ENCODE results near the gene ANKRD44. TPM values are rescaled to one million over a fixed set of nuclear protein-coding genes. Genes with fewer than 3 reads are reported as not detected.

ANKRD44 gene
- total RNA-seq, 1 experiment from 2014 or later, result 0.68 TPM

- ChIA-PET CTCF (no interaction called here), POLR2A (no interaction called here)
- no peaks in the 10 kb centered on the region for H3K4me1 Mint-ChIP-seq
- H3K4me3 Mint-ChIP-seq, result no peak overlapping the region
- H3K9me3 Mint-ChIP-seq, result peaks cover 8% of the 10 kb centered on the region
- ATAC-seq (no peak), DNase-seq (ENCODE audit: low spot score) (no peak)
- TF ChIP-seq ZNF512 (CRISPR knock-in tag; IDR thresholded peaks at IDR 0.05; ENCODE audit: borderline replicate concordance) (no peak), ZMAT4 (CRISPR knock-in tag; IDR thresholded peaks at IDR 0.05) (no peak), E2F1 (CRISPR knock-in tag; IDR thresholded peaks at IDR 0.05) (no peak), PRDM15 (CRISPR knock-in tag; IDR thresholded peaks at IDR 0.05) (no peak), TEAD4 (CRISPR knock-in tag; IDR thresholded peaks at IDR 0.05) (no peak), NFATC4 (CRISPR knock-in tag; IDR thresholded peaks at IDR 0.05) (no peak), NFE2L1 (CRISPR knock-in tag; IDR thresholded peaks at IDR 0.05) (no peak), ZNF671 (CRISPR knock-in tag; IDR thresholded peaks at IDR 0.05) (no peak), TP53 (CRISPR knock-in tag; IDR thresholded peaks at IDR 0.05) (no peak)
- no peak overlapping the region for H3K27ac Mint-ChIP-seq
- no peaks in the 10 kb centered on the region for H3K36me3 Mint-ChIP-seq
- H3K27me3 Mint-ChIP-seq (ENCODE audit: low read depth), result no peaks in the 10 kb centered on the region
Measured at GRCh38 chr2:197130318-197130717, 180.3 kb downstream of the ANKRD44 start.

GRCh38 chr2:197128897-197129296, 181.7 kb downstream of the ANKRD44 start:
- H3K4me1 Mint-ChIP-seq, result 0 out of 2 replicates have a peak, but pooled peaks cover 2% of the 10 kb centered on the region
- no peak for ATAC-seq
- H3K36me3 Mint-ChIP-seq, result no peaks in the 10 kb centered on the region
- no peak for DNase-seq (ENCODE audit: low spot score)
- no peaks in the 10 kb centered on the region for H3K27me3 Mint-ChIP-seq (ENCODE audit: low read depth)
- H3K9me3 Mint-ChIP-seq, result peaks cover 8% of the 10 kb centered on the region
- TF ChIP-seq HMGA2 (CRISPR knock-in tag; IDR thresholded peaks at IDR 0.05), result peak; percentile 55; the same call in 1 of the 2 replicates
- TF ChIP-seq OVOL2 (CRISPR knock-in tag; IDR thresholded peaks at IDR 0.05; ENCODE audit: borderline replicate concordance), result no peak
- TF ChIP-seq ZNF138 (CRISPR knock-in tag; conservative IDR thresholded peaks at IDR 0.05), result no peak
- CTCF ChIA-PET, result no interaction called here
- POLR2A ChIA-PET, result no interaction called here
- H3K4me3 Mint-ChIP-seq, result no peak overlapping the region
- H3K27ac Mint-ChIP-seq, result no peak overlapping the region

GRCh38 chr2:197128126-197128525, 182.5 kb downstream of the ANKRD44 start:
- H3K27ac Mint-ChIP-seq, result no peak overlapping the region
- DNase-seq (ENCODE audit: low spot score), result no peak
- H3K4me3 Mint-ChIP-seq, result no peak overlapping the region
- ATAC-seq, result no peak
- POLR2A ChIA-PET, result no interaction called here
- H3K9me3 Mint-ChIP-seq, result peaks cover 8% of the 10 kb centered on the region
- no peak for TF ChIP-seq ZNF423 (CRISPR knock-in tag; IDR thresholded peaks at IDR 0.05)
- CTCF ChIA-PET, result interaction anchor here (1.3 kb wide), 1 partner anchor 40 kb away, joined by 3 read pairs; no protein-coding TSS in a partner anchor
- H3K27me3 Mint-ChIP-seq (ENCODE audit: low read depth), result no peaks in the 10 kb centered on the region
- no peaks in the 10 kb centered on the region for H3K36me3 Mint-ChIP-seq
- 0 out of 2 replicates have a peak, but pooled peaks cover 2% of the 10 kb centered on the region for H3K4me1 Mint-ChIP-seq
